Measurements from ENCODE around the gene MRTFB.

Gene MRTFB

GRCh38 chr16:14275934-14276333 lies 204.8 kb downstream of the MRTFB start:
- no peak for DNase-seq (ENCODE audit: extremely low spot score)
- ChIA-PET CTCF (no interaction called here), POLR2A (no interaction called here)
- no peak for TF ChIP-seq CTCF (IDR thresholded peaks at IDR 0.05; ENCODE audit: control extremely low read depth, extremely low read depth, low read depth, missing control alignments)

- ChIA-PET POLR2A (no interaction called here), CTCF (interaction anchor here (0.7 to 2.3 kb wide), 7 partner anchors 9 to 359 kb away, joined by 3 to 11 read pairs (median 6); partner anchors contain the start of gene ERCC4)
- TF ChIP-seq CTCF (IDR thresholded peaks at IDR 0.05; ENCODE audit: control extremely low read depth, extremely low read depth, low read depth, missing control alignments): no peak
- no peak for DNase-seq (ENCODE audit: extremely low spot score)
Measured at GRCh38 chr16:14278749-14279148, 207.6 kb downstream of the MRTFB start.

GRCh38 chr16:14280541-14280940 lies 209.4 kb downstream of the MRTFB start:
- no peak for TF ChIP-seq CTCF (IDR thresholded peaks at IDR 0.05; ENCODE audit: control extremely low read depth, extremely low read depth, low read depth, missing control alignments)
- no peak for DNase-seq (ENCODE audit: extremely low spot score)
- ChIA-PET CTCF (interaction anchor here (2.0 to 2.3 kb wide), 2 partner anchors 357 to 361 kb away, joined by 10 to 11 read pairs; partner anchors contain the start of gene ERCC4), POLR2A (no interaction called here)

- DNase-seq (ENCODE audit: extremely low spot score): no peak
- ChIA-PET CTCF (interaction anchor here (1.1 to 3.6 kb wide), 2 partner anchors 34 to 364 kb away, joined by 4 to 21 read pairs; partner anchors contain the start of gene ERCC4), POLR2A (no interaction called here)
- no peak for TF ChIP-seq CTCF (IDR thresholded peaks at IDR 0.05; ENCODE audit: control extremely low read depth, extremely low read depth, low read depth, missing control alignments)
Measured at GRCh38 chr16:14283786-14284185, 212.7 kb downstream of the MRTFB start.

GRCh38 chr16:14284371-14284770 lies 213.3 kb downstream of the MRTFB start:
- ChIA-PET POLR2A (no interaction called here), CTCF (interaction anchor here (0.6 to 3.6 kb wide), 4 partner anchors 34 to 365 kb away, joined by 3 to 21 read pairs (median 8); partner anchors contain the start of gene ERCC4)
- no peak for DNase-seq (ENCODE audit: extremely low spot score)
- TF ChIP-seq CTCF (IDR thresholded peaks at IDR 0.05; ENCODE audit: control extremely low read depth, extremely low read depth, low read depth, missing control alignments): no peak

- peak; percentile 40 for DNase-seq (ENCODE audit: extremely low spot score)
Measured at GRCh38 chr16:14284930-14285512, 213.9 kb downstream of the MRTFB start.

More at GRCh38 chr16:14284930-14285512, 213.9 kb downstream of the MRTFB start:
- ChIA-PET POLR2A (interaction anchor here (0.7 kb wide), 1 partner anchor 365 kb away, joined by 3 read pairs; the partner anchor contains the start of gene ERCC4), CTCF (interaction anchor here (0.6 to 3.6 kb wide), 13 partner anchors 10 to 367 kb away, joined by 3 to 21 read pairs (median 6); partner anchors contain the start of gene ERCC4)
- TF ChIP-seq CTCF (IDR thresholded peaks at IDR 0.05; ENCODE audit: control extremely low read depth, extremely low read depth, low read depth, missing control alignments): peak; percentile 71

All from GM10248 (cell line).